Stimulated activated CD8-positive, alpha-beta memory T cell treated with anti-CD3 and anti-CD28 coated beads, Interleukin-4, amount 100 ng/mL, for 1 hour (primary cell): ENCODE data around the gene CCDC89.
"Not testable (repeated sequence)": the region's sequence is repeated elsewhere in the genome, so short reads cannot be mapped to it uniquely, and the experiment has no call there.

ENCODE experiments used
- DNase-seq, 2 donors: peaks; one replicate each; pipeline ENCODE4 v3.0.0-alpha.2; 2020; ENCODE audit warnings: low read depth in 2 of 2, low spot score in 1 of 2

The CCDC89 gene

GRCh38 chr11:85654343-85654742, 31.7 kb downstream of the CCDC89 start:
- DNase-seq: not testable (repeated sequence)

- no peak for DNase-seq
Measured at GRCh38 chr11:85652786-85653447, 33.1 kb downstream of the CCDC89 start.

GRCh38 chr11:85651118-85651517, 34.9 kb downstream of the CCDC89 start:
- DNase-seq: no peak

GRCh38 chr11:85647604-85648299, 38.2 kb downstream of the CCDC89 start, which contains the start of gene TMEM126A:
Gene TMEM126A, plus strand, starts transcription at chr11:85647967. Its CDS starts 2,289 bp downstream, at chr11:85650256.
- peak in 1 of 2 donors; percentile 78 for DNase-seq

GRCh38 chr11:85647078-85647477, 38.9 kb downstream of the CCDC89 start:
- no peak for DNase-seq

- DNase-seq: no peak
Measured at GRCh38 chr11:85643191-85643614, 42.8 kb downstream of the CCDC89 start.

- DNase-seq: no peak
Measured at GRCh38 chr11:85634747-85635146, 51.2 kb downstream of the CCDC89 start.
